HepG2 (cell line): ENCODE results near the gene QPCT. TPM values are rescaled to one million over a fixed set of nuclear protein-coding genes. Genes with fewer than 3 reads are reported as not detected.
A peak's percentile ranks its signal among the peaks of the same experiment; 100 is the strongest.

Experiments
- ATM ChIP-seq: fragments of 450-650 bp; IDR thresholded peaks from 2 replicates; pipeline ENCODE4 v1.7.1; 2017; ENCODE audit warnings: mild to moderate bottlenecking, borderline replicate concordance
- CAMTA2 ChIP-seq: sonication (generic); formaldehyde crosslinking; IDR thresholded peaks from 2 replicates; pipeline ENCODE4 v1.4.0; 2020; ENCODE audit warnings: mild to moderate bottlenecking, missing genetic modification reagents, borderline replicate concordance
- E2F2 ChIP-seq: sonication (generic); formaldehyde crosslinking; IDR thresholded peaks from 2 replicates; pipeline ENCODE4 v1.4.0; 2020; ENCODE audit warnings: missing genetic modification reagents, borderline replicate concordance
- ESRRA ChIP-seq: sonication (generic); formaldehyde crosslinking; IDR thresholded peaks from 2 replicates; pipeline ENCODE4 v1.5.1; 2020; ENCODE audit warnings: mild to moderate bottlenecking, low read depth, missing genetic modification reagents
- FIP1L1 ChIP-seq: fragments of 200-400 bp; formaldehyde crosslinking; IDR thresholded peaks from 2 replicates; pipeline ENCODE4 v1.6.1; 2018; ENCODE audit warnings: low read depth, mild to moderate bottlenecking, low read length, moderate library complexity, borderline replicate concordance; ENCODE audit not compliant: insufficient read depth
- GTF2F1 ChIP-seq: fragments of 150-350 bp; IDR thresholded peaks from 2 replicates; pipeline ENCODE4 v1.6.1; 2014; ENCODE audit warnings: low read length
- HOXA3 ChIP-seq: sonication (generic); formaldehyde crosslinking; IDR thresholded peaks from 2 replicates; pipeline ENCODE4 v1.5.0; 2020; ENCODE audit warnings: missing genetic modification reagents
- MBD4 ChIP-seq: IDR thresholded peaks from 2 replicates; pipeline ENCODE4 v1.6.1; 2012; ENCODE audit warnings: low read length, inconsistent platforms, borderline replicate concordance
- MBNL3 ChIP-seq: fragments of 250-450 bp; sonication (Bioruptor Pico); conservative IDR thresholded peaks from 2 replicates; pipeline ENCODE4 v1.8.0; 2022; ENCODE audit warnings: mild to moderate bottlenecking, inconsistent platforms
- MIXL1 ChIP-seq: IDR thresholded peaks from 2 replicates; pipeline ENCODE4 v1.6.1; 2016
- MZF1 ChIP-seq: sonication (generic); formaldehyde crosslinking; IDR thresholded peaks from 2 replicates; pipeline ENCODE4 v1.8.1; 2023; ENCODE audit warnings: mild to moderate bottlenecking, missing genetic modification reagents, borderline replicate concordance
- PRPF4 ChIP-seq: fragments of 200-400 bp; formaldehyde crosslinking; IDR thresholded peaks from 2 replicates; pipeline ENCODE4 v1.6.1; 2016; ENCODE audit warnings: low read length, low read depth; ENCODE audit not compliant: poor library complexity, severe bottlenecking
- REXO4 ChIP-seq: sonication (generic); formaldehyde crosslinking; IDR thresholded peaks from 2 replicates; pipeline ENCODE4 v1.8.0; 2022; ENCODE audit warnings: missing genetic modification reagents, mild to moderate bottlenecking, borderline replicate concordance
- RXRA ChIP-seq: sonication (generic); formaldehyde crosslinking; IDR thresholded peaks from 2 replicates; pipeline ENCODE4 v1.5.1; 2020; ENCODE audit warnings: missing genetic modification reagents
- SMAD3 ChIP-seq: sonication (generic); formaldehyde crosslinking; IDR thresholded peaks from 2 replicates; pipeline ENCODE4 v1.4.0; 2020; ENCODE audit warnings: missing genetic modification reagents
- SMC3 ChIP-seq: IDR thresholded peaks from 2 replicates; pipeline ENCODE4 v1.6.1; 2011; ENCODE audit warnings: low read length, improper control_type of control experiment
- SP4 ChIP-seq: sonication (generic); formaldehyde crosslinking; IDR thresholded peaks from 2 replicates; pipeline ENCODE4 v1.8.1; 2023; ENCODE audit warnings: mild to moderate bottlenecking, missing genetic modification reagents
- THAP8 ChIP-seq: sonication (generic); formaldehyde crosslinking; IDR thresholded peaks from 2 replicates; pipeline ENCODE4 v1.5.1; 2020; ENCODE audit warnings: missing genetic modification reagents, mild to moderate bottlenecking, borderline replicate concordance
- ZMYM2 ChIP-seq: sonication (generic); formaldehyde crosslinking; IDR thresholded peaks from 2 replicates; pipeline ENCODE4 v1.8.0; 2022; ENCODE audit warnings: mild to moderate bottlenecking, missing genetic modification reagents
- ZNF18 ChIP-seq: sonication (generic); formaldehyde crosslinking; IDR thresholded peaks from 2 replicates; pipeline ENCODE4 v1.8.0; 2022; ENCODE audit warnings: mild to moderate bottlenecking, missing genetic modification reagents; ENCODE audit not compliant: insufficient replicate concordance
- ZNF224 ChIP-seq: sonication (generic); formaldehyde crosslinking; IDR thresholded peaks from 2 replicates; pipeline ENCODE4 v1.5.0; 2020; ENCODE audit warnings: mild to moderate bottlenecking, missing genetic modification reagents
- ZNF251 ChIP-seq: sonication (generic); formaldehyde crosslinking; IDR thresholded peaks from 2 replicates; pipeline ENCODE4 v1.9.0; 2021; ENCODE audit warnings: mild to moderate bottlenecking, missing genetic modification reagents
- ZNF382 ChIP-seq: sonication (generic); formaldehyde crosslinking; IDR thresholded peaks from 2 replicates; pipeline ENCODE4 v1.5.0; 2020; ENCODE audit warnings: missing genetic modification reagents, mild to moderate bottlenecking, borderline replicate concordance
- ZNF704 ChIP-seq: sonication (generic); formaldehyde crosslinking; IDR thresholded peaks from 2 replicates; pipeline ENCODE4 v1.8.1; 2023; ENCODE audit warnings: mild to moderate bottlenecking, inconsistent platforms, moderate library complexity, missing genetic modification reagents, borderline replicate concordance
- ZNF724P ChIP-seq: sonication (generic); formaldehyde crosslinking; IDR thresholded peaks from 2 replicates; pipeline ENCODE4 v1.8.0; 2022; ENCODE audit warnings: missing genetic modification reagents, borderline replicate concordance
- ZNF879 ChIP-seq: sonication (generic); formaldehyde crosslinking; IDR thresholded peaks from 2 replicates; pipeline ENCODE4 v1.8.1; 2023; ENCODE audit warnings: missing genetic modification reagents
- ZSCAN20 ChIP-seq: sonication (generic); formaldehyde crosslinking; IDR thresholded peaks from 2 replicates; pipeline ENCODE4 v1.4.0; 2020; ENCODE audit warnings: missing genetic modification reagents, mild to moderate bottlenecking, borderline replicate concordance
- polyA plus RNA-seq, 8 experiments: library from polyadenylated mRNA; depleted of rRNA in 3 of 8; stranded (reverse) in 7 of 8; unstranded in 1 of 8; fragments of >200 nt; fragmentation: Illumina TruSeq in 4 of 8; extraction: Trizol in 4 of 8; gene quantifications; 2 replicates each; pipeline versions ENCODE4 v1.2.1 to v1.2.3, GENCODE V29; 2011 to 2016; ENCODE audit warnings: low read depth in 4 of 8, missing spikeins in 1 of 8, mixed read lengths in 1 of 8; ENCODE audit not compliant: insufficient read depth in 1 of 8
- total RNA-seq, 5 experiments: library from RNA; depleted of rRNA; stranded (reverse); fragments of >200 nt; fragmentation: Illumina TruSeq; extraction: Trizol; gene quantifications; 2 replicates each; pipeline ENCODE4 v1.2.3, GENCODE V29; 2016; ENCODE audit warnings: low read depth in 1 of 5

Gene QPCT
- total and polyA plus RNA-seq, 2 of the 13 experiments (the other 11 are each of a cell fraction or from before 2014, with no cell fraction given): 0.77 to 1.2 TPM

- TF ChIP-seq THAP8 (CRISPR knock-in tag): no peak
- TF ChIP-seq ESRRA (CRISPR knock-in tag): no peak
- TF ChIP-seq E2F2: no peak
- TF ChIP-seq SMAD3: no peak
- TF ChIP-seq GTF2F1: no peak
- TF ChIP-seq ZNF251 (CRISPR knock-in tag): no peak
- no peak for TF ChIP-seq ZMYM2 (CRISPR knock-in tag)
- no peak for TF ChIP-seq ZNF382
- no peak for TF ChIP-seq SMC3
- no peak for TF ChIP-seq SP4
- no peak for TF ChIP-seq FIP1L1
- TF ChIP-seq RXRA: peak; percentile 28; the same call in 1 of the 2 replicates
- TF ChIP-seq ZNF224 (CRISPR knock-in tag): no peak
- TF ChIP-seq ZSCAN20 (CRISPR knock-in tag): no peak
- no peak for TF ChIP-seq REXO4
- TF ChIP-seq HOXA3 (CRISPR knock-in tag): peak; percentile 15; the same call in 1 of the 2 replicates
- no peak for TF ChIP-seq PRPF4
- TF ChIP-seq ZNF879 (CRISPR knock-in tag): no peak
- TF ChIP-seq ZNF18 (CRISPR knock-in tag): no peak
- TF ChIP-seq ATM: no peak
- no peak for TF ChIP-seq MZF1
- TF ChIP-seq MBD4: no peak
- no peak for TF ChIP-seq CAMTA2
- TF ChIP-seq ZNF724P (CRISPR knock-in tag): no peak
- no peak for TF ChIP-seq ZNF704 (CRISPR knock-in tag)
- no peak for TF ChIP-seq MIXL1 (CRISPR knock-in tag)
- no peak for TF ChIP-seq MBNL3 (CRISPR knock-in tag)
These were observed at the start of gene QPCT (continued) for GRCh38 chr2:37344453-37345361.
